Kidney (tissue), 14 donors: ENCODE data around the gene SEC24D. TPM values are rescaled to one million over a fixed set of nuclear protein-coding genes. Genes with fewer than 3 reads are reported as not detected.

Experiments used
- DNase-seq, 5 donors: peaks; one replicate each; pipeline ENCODE4 v3.0.0-alpha.2; 2013 to 2020
- FAIRE-seq: peaks from 2 replicates; lab custom pipeline; 2012; peaks lifted over from hg19 to GRCh38; lab: Jason Lieb, UNC
- H3K27ac ChIP-seq, 2 donors: one replicate each; pipeline ENCODE4 v1.7.0; 2013; ENCODE audit warnings: low read depth in 2 of 2, low read length in 2 of 2, inconsistent platforms in 1 of 2
- H3K27me3 ChIP-seq: one replicate; pipeline ENCODE4 v1.7.1; 2013; ENCODE audit warnings: low read length, inconsistent platforms; ENCODE audit not compliant: control insufficient read depth, insufficient read depth
- H3K36me3 ChIP-seq, 3 donors: one replicate each; pipeline versions ENCODE4 v1.7.0 to v1.7.1; 2013; ENCODE audit warnings: low read length in 3 of 3, control low read depth in 1 of 3, inconsistent platforms in 1 of 3; ENCODE audit not compliant: insufficient read depth in 3 of 3, control insufficient read depth in 2 of 3
- H3K4me1 ChIP-seq, 3 donors: one replicate each; pipeline versions ENCODE4 v1.7.0 to v1.7.1; 2013; ENCODE audit warnings: low read length in 3 of 3, inconsistent platforms in 1 of 3, low read depth in 1 of 3; ENCODE audit not compliant: control insufficient read depth in 2 of 3, insufficient read depth in 2 of 3
- H3K4me3 ChIP-seq, 3 donors: one replicate each; pipeline versions ENCODE4 v1.7.0 to v1.8.1; 2013; ENCODE audit warnings: low read length in 3 of 3, control low read depth in 1 of 3, inconsistent platforms in 1 of 3
- H3K9ac ChIP-seq, 3 donors: one replicate each; pipeline versions ENCODE4 v1.7.0 to v1.7.1; 2013; ENCODE audit warnings: low read length in 3 of 3, control low read depth in 1 of 3, inconsistent platforms in 1 of 3
- H3K9me3 ChIP-seq, 3 donors: one replicate each; pipeline versions ENCODE4 v1.7.0 to v1.7.1; 2013; ENCODE audit warnings: low read length in 3 of 3, control low read depth in 1 of 3, inconsistent platforms in 1 of 3; ENCODE audit not compliant: control insufficient read depth in 2 of 3, insufficient read depth in 1 of 3
- CTCF ChIP-seq: IDR thresholded peaks from 3 replicates; pipeline ENCODE4 v1.5.1; 2012; ENCODE audit warnings: mild to moderate bottlenecking, moderate library complexity, borderline replicate concordance; ENCODE audit not compliant: insufficient read depth; ENCODE audit errors: extremely low read depth
- intact Hi-C: fragments of 100-400 bp; cut with DNase I; formaldehyde crosslinking; loops from one replicate; pipeline ENCODE4 v1.11.1; 2022
- polyA plus RNA-seq: library from polyadenylated mRNA; stranded (reverse); fragments of 350-450 nt; fragmentation: Illumina TruSeq; extraction: RNeasy Lipid Tissue Mini Kit (QIAGEN cat#74804); gene quantifications from one replicate; pipeline ENCODE4 v1.2.3, GENCODE V29; 2014; ENCODE audit warnings: low read depth, low replicate concordance; ENCODE audit not compliant: insufficient read depth
- total RNA-seq: library from RNA; stranded (reverse); fragmentation: NEBNext Ultra II Directional; extraction: Animal tissue kit (Norgen Biotek cat#: 25700); gene quantifications from one replicate; pipeline ENCODE4 v1.2.1, GENCODE V29; 2021
- donor health status: control.
- donor health status: control.
- donor health status: control.
- donor health status: control.
- donor health status: control.
- donor health status: DM: yes; HTN: yes; CAD: no.
- donor health status: Normal renal cell carcinoma (clear cell type).

The SEC24D gene
- total and polyA plus RNA-seq, 2 donors from 2014 or later = 5.9 to 45.4 TPM

DNA sequence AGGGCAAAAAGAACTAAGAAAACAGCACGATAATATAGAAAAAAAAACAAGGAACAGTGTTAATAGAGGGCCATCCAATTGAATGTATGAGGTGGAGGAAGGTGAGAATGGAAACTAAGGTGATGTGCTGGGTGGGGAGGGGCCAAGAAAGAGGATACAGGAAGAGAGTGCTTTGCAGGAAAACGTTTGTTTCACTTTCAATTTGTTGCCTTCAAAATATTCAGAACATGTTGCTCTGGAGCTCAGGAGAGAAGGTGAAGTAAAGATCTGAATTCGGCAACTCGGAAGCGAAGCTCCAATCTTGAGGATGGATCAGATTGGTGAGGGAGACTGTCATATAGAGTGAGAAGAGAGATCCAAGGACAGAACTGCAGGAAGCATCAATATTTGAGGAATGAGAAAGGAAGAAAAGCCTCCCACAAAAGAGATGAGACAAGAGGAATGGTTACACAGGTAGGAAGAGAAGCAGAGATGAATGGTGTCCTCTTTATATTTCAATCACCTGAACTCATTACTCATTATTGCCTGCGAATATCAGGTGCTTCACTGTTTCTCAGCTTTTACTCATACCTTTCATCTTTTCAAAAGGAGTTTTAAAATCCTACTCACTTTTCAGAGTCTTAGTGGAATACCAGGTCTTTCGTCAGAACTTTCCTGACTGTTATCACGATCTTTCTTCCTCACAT, 14.7 kb upstream of the SEC24D start:
- no peak for FAIRE-seq
- TF ChIP-seq CTCF = no peak
- intact Hi-C loops = no loop called here
- Histone ChIP-seq H3K27me3 (no peaks in the 10 kb centered on the region), H3K9ac (peak overlapping the region; percentile 8 to 89 (median 24)), H3K9me3 (no peaks in the 10 kb centered on the region), H3K36me3 (no peaks in the 10 kb centered on the region), H3K4me1 (no peaks in the 10 kb centered on the region), H3K4me3 (peak overlapping the region; percentile 58 to 84 (median 70)), H3K27ac (no peak overlapping the region)
- DNase-seq = peak in 1 of 5 donors; percentile 7

- Histone ChIP-seq H3K4me3 (peak overlapping the region; percentile 58 to 84 (median 70)), H3K27ac (no peak overlapping the region), H3K9me3 (no peaks in the 10 kb centered on the region), H3K27me3 (no peaks in the 10 kb centered on the region), H3K4me1 (no peaks in the 10 kb centered on the region), H3K9ac (peak overlapping the region in 1 of 3 donors; percentile 8), H3K36me3 (no peaks in the 10 kb centered on the region)
- no peak for TF ChIP-seq CTCF
- DNase-seq = no peak
- intact Hi-C loops = no loop called here
- no peak for FAIRE-seq
Observed at GRCh38 chr4:118849867-118850487, 14.1 kb upstream of the SEC24D start.

DNA sequence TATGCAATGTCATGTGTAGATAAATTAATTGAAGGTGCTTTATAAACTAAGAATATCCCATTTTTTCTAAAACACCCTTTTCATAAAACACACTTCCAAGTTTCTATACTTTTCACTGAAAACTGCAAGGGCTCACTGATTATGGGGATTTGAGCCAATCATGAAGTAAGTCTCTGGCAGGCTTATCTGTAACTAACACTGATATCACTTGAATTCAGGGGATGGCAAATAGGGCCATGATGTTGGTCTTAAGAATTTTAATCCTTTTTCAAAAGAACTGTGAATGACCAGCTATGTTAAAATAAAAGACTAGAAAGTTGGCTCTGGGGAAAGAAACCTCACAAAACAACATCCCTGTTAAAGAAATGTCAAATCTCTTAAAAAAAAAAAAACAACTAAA, 13.0 kb upstream of the SEC24D start:
- H3K9me3 ChIP-seq = no peaks in the 10 kb centered on the region
- H3K27ac ChIP-seq = no peak overlapping the region
- no peak for FAIRE-seq
- no peak for TF ChIP-seq CTCF
- H3K4me3 ChIP-seq = no peak overlapping the region
- no peak for DNase-seq
- intact Hi-C loops = no loop called here
- no peaks in the 10 kb centered on the region for H3K4me1 ChIP-seq
- H3K9ac ChIP-seq = no peak overlapping the region
- no peaks in the 10 kb centered on the region for H3K27me3 ChIP-seq
- H3K36me3 ChIP-seq = no peaks in the 10 kb centered on the region
